ENCODE measurements around the gene BID.

- TF ChIP-seq CTCF (IDR thresholded peaks at IDR 0.05) (no peak), POLR2A (IDR thresholded peaks at IDR 0.05) (no peak)
Measured at GRCh38 chr22:17777005-17777716, 2.9 kb upstream of the BID start.

All from adrenal gland (tissue), 5 donors.